ENCODE results near the gene CES1. TPM values are rescaled to one million over a fixed set of nuclear protein-coding genes. Genes with fewer than 3 reads are reported as not detected.

Gene CES1
- total RNA-seq, 2 experiments from 2014 or later: not detected

- Histone ChIP-seq H3K4me3 (ENCODE audit: low read depth, low read length, poor library complexity, severe bottlenecking) (no peak overlapping the region), H3K4me2 (ENCODE audit: low read length) (no peak overlapping the region), H3K9me2 (ENCODE audit: insufficient read depth, low read length) (no peaks in the 10 kb centered on the region), H3K79me2 (ENCODE audit: insufficient read depth, low read depth, low read length) (no peaks in the 10 kb centered on the region), H3K27ac (ENCODE audit: low read depth, low read length, poor library complexity, severe bottlenecking) (no peak overlapping the region), H3K36me3 (ENCODE audit: insufficient read depth, low read length) (no peaks in the 10 kb centered on the region), H2AFZ (ENCODE audit: low read length) (no peak overlapping the region), H3K4me1 (ENCODE audit: insufficient read depth, low read length, poor library complexity, severe bottlenecking) (no peaks in the 10 kb centered on the region), H4K20me1 (ENCODE audit: insufficient read depth, low read length) (no peaks in the 10 kb centered on the region), H3K9me3 (ENCODE audit: low read length) (no peaks in the 10 kb centered on the region)
- BruUV-seq (replicated peaks): no TSS peak
- ChIA-PET POLR2A (no interaction called here), CTCF (ENCODE audit: unreplicated experiment) (no interaction called here)
- no peak for DNase-seq (ENCODE audit: low spot score)
- intact Hi-C loops (cut with micrococcal nuclease; ENCODE audit: unreplicated experiment): no loop called here
- no peak for TF ChIP-seq CTCF (conservative IDR thresholded peaks at IDR 0.05; ENCODE audit: low read length)
- no peak for TF ChIP-seq EZH2phosphoT487 (IDR thresholded peaks at IDR 0.05; ENCODE audit: borderline replicate concordance, low read depth, low read length)
Observed at GRCh38 chr16:55822280-55822810, 10.6 kb downstream of the CES1 start.

GRCh38 chr16:55821210-55821609, 11.7 kb downstream of the CES1 start:
- Histone ChIP-seq H3K4me3 (ENCODE audit: low read depth, low read length, poor library complexity, severe bottlenecking) (no peak overlapping the region), H3K4me2 (ENCODE audit: low read length) (no peak overlapping the region), H3K9me3 (ENCODE audit: low read length) (no peaks in the 10 kb centered on the region), H3K36me3 (ENCODE audit: insufficient read depth, low read length) (no peaks in the 10 kb centered on the region), H3K4me1 (ENCODE audit: insufficient read depth, low read length, poor library complexity, severe bottlenecking) (no peaks in the 10 kb centered on the region), H3K9me2 (ENCODE audit: insufficient read depth, low read length) (no peaks in the 10 kb centered on the region), H3K79me2 (ENCODE audit: insufficient read depth, low read depth, low read length) (no peaks in the 10 kb centered on the region), H4K20me1 (ENCODE audit: insufficient read depth, low read length) (no peaks in the 10 kb centered on the region), H2AFZ (ENCODE audit: low read length) (no peak overlapping the region), H3K27ac (ENCODE audit: low read depth, low read length, poor library complexity, severe bottlenecking) (no peak overlapping the region)
- BruUV-seq (replicated peaks): no TSS peak
- no peak for DNase-seq (ENCODE audit: low spot score)
- intact Hi-C loops (cut with micrococcal nuclease; ENCODE audit: unreplicated experiment): no loop called here
- ChIA-PET CTCF (ENCODE audit: unreplicated experiment) (no interaction called here), POLR2A (no interaction called here)
- TF ChIP-seq EZH2phosphoT487 (IDR thresholded peaks at IDR 0.05; ENCODE audit: borderline replicate concordance, low read depth, low read length) (no peak), CTCF (conservative IDR thresholded peaks at IDR 0.05; ENCODE audit: low read length) (no peak)

- Histone ChIP-seq H3K9me3 (ENCODE audit: low read length) (no peaks in the 10 kb centered on the region), H3K4me2 (ENCODE audit: low read length) (no peak overlapping the region), H3K4me3 (ENCODE audit: low read depth, low read length, poor library complexity, severe bottlenecking) (no peak overlapping the region), H2AFZ (ENCODE audit: low read length) (no peak overlapping the region), H3K9me2 (ENCODE audit: insufficient read depth, low read length) (no peaks in the 10 kb centered on the region), H3K27ac (ENCODE audit: low read depth, low read length, poor library complexity, severe bottlenecking) (no peak overlapping the region), H3K36me3 (ENCODE audit: insufficient read depth, low read length) (no peaks in the 10 kb centered on the region), H4K20me1 (ENCODE audit: insufficient read depth, low read length) (no peaks in the 10 kb centered on the region), H3K4me1 (ENCODE audit: insufficient read depth, low read length, poor library complexity, severe bottlenecking) (no peaks in the 10 kb centered on the region), H3K79me2 (ENCODE audit: insufficient read depth, low read depth, low read length) (no peaks in the 10 kb centered on the region)
- CTCF ChIA-PET (ENCODE audit: unreplicated experiment): no interaction called here
- no TSS peak for BruUV-seq (replicated peaks)
- POLR2A ChIA-PET: no interaction called here
- intact Hi-C loops (cut with micrococcal nuclease; ENCODE audit: unreplicated experiment): no loop called here
- no peak for DNase-seq (ENCODE audit: low spot score)
- TF ChIP-seq EZH2phosphoT487 (IDR thresholded peaks at IDR 0.05; ENCODE audit: borderline replicate concordance, low read depth, low read length): no peak
- TF ChIP-seq CTCF (conservative IDR thresholded peaks at IDR 0.05; ENCODE audit: low read length): no peak
Observed at GRCh38 chr16:55820615-55821014, 12.3 kb downstream of the CES1 start.

Measured in OCI-LY7 (cell line).